GM21737 (cell line): ENCODE measurements around the gene LMLN.
"Not testable (repeated sequence)": the region's sequence is repeated elsewhere in the genome, so short reads cannot be mapped to it uniquely, and the experiment has no call there.

ENCODE experiments used
- ATAC-seq: cut with Tn5 transposase; IDR thresholded peaks from one replicate; pipeline ENCODE4 v1.9.1; 2021; ENCODE audit warnings: mild to moderate bottlenecking, moderate library complexity; ENCODE audit not compliant: unreplicated experiment

LMLN gene

GRCh38 chr3:198071602-198072287 lies 111.7 kb downstream of the LMLN start:
- no peak for ATAC-seq

- no peak for ATAC-seq
Measured at GRCh38 chr3:198076722-198077308, 116.8 kb downstream of the LMLN start.

DNA sequence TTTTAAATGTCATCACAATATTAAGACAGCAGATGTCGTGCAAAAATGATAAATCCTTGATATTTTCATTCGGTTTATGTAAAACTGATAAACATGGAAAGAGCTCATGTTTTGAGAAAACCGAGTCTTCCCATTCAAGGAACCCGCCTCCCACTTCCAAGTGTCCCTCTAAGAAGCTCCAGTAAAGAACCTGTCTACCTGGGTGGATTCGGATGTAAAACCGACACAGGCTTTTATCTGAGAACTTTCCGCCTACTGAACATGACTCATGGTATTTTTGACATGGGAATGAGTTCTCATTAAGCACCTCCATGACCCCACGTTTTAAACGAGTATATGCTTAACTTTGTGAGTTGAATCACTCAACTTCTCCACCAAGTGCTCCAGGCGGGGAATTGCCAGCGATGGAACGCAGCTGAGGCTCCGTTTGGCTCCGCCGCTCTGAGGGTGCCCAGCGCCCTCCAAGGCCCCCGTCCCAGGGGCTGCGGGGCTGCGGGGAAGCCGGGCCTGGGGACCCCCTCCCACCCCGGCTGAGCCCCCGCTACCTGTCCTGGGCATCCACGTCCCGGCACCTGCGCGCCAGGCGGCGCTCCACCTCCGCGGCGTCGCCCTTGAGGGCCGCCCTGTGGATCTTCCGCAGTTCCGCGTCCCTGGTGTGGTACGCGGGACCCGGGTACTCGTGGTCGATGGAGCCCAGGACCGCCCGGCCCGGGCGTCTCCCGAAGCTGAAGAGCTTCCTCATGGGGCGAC lies 119.9 kb downstream of the LMLN start:
- no peak for ATAC-seq

DNA sequence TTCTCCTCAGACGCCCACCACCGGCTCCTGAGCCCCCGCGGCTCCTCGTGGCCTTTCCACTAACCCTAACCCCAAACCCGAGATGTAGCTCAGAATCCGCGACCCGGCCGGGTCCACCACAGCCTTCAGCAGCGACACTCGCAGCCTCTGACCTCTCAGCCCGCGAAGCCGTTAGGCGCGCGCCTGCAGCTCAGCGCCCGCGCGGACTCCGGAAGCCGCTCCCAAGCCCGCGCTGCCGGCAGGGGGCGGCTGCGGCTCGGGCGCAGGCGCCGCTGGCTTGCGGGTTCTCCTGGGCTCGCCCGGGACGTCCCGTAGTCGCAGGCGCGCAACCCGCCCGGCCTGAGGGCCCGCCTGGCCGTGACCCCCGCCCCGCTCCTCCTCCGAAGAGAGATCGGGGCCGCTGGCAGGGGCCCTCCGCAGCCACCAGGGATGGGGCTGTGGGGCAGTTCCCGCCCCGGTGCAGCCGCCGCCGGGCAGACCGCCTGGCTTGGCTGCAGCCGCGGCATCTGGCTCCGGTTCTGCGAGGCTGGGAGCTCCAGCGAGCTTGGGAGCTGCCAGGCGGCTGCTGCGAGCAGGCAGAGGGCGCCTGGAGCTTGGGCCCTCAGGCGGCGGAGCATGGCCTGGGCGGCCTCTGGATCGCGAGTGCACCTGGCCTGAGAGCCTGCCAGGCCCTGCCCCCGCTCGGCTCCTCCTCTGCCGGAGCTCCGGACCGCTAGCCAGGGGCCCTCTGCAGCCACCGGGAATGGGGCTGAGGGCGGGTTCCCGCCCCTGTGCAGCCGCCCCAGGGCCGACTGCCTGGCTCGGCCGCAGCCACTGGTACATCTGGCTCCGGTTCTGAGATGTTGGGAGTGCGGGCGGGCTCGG lies 120.7 kb downstream of the LMLN start:
- no peak for ATAC-seq

GRCh38 chr3:198081421-198081844 lies 121.4 kb downstream of the LMLN start:
- ATAC-seq: no peak

DNA sequence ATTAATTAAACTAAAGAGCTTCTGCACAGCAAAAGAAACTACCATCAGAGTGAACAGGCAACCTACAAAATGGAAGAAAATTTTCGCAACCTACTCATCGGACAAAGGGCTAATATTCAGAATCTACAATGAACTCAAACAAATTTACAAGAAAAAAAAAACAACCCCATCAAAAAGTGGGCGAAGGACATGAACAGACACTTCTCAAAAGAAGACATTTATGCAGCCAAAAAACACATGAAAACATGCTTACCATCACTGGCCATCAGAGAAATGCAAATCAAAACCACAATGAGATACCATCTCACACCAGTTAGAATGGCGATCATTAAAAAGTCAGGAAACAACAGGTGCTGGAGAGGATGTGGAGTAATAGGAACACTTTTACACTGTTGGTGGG lies 122.2 kb downstream of the LMLN start:
- ATAC-seq: not testable (repeated sequence)

DNA sequence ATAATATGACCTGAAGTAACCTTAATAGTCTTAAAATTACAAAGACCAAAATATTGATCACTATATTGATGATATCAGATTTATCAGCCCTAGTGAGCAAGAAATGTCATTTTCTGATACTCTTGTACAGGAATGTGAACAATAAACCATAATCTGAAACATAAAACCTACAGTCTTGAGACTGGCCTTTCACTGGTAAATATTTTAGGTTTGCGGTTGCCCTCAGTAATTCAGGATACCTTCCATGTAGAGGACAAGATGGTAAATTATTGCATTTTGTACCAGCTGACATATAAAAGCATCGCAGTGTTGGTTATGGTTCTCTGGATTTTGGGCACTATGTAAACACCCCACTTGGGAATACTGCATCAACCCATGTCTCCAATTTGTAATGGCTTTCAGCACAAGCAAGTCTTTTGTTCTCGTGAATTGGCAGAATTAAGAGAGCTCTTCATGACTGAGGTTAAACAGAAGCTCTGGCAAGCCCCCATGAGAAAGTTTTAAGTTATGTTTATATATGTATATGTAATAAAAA lies 128.5 kb downstream of the LMLN start:
- ATAC-seq: no peak

DNA sequence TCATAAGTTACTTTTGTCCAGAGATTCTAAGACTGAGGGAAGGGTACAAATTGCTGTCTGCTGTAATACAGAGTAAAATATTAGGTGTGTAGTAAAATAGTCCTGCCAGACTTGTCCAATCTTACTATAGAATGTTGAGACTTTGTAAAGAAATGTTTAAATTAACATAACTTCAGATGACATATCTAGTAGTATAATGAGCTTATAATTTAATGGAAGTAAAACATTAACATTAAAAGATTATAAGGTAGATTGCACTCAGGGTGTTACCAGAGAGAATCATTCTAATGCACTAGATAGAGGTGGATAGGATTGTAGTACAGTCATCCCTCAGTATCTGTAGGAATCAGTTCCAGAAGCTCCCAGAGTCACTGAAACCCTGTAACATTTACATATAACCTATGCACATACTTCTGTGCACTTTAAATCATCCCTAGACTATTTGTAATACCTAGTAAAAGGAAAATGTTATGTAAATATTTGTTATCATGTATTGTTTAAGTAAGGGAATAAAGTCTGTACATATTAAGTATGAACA lies 130.8 kb downstream of the LMLN start:
- no peak for ATAC-seq

GRCh38 chr3:198092276-198092675 lies 132.3 kb downstream of the LMLN start:
- ATAC-seq: no peak

- ATAC-seq: no peak
Measured at GRCh38 chr3:198093112-198093679, 133.2 kb downstream of the LMLN start.
